Fibroblast of peridontal ligament (primary cell): ENCODE results near the gene CCDC169.
A peak's percentile ranks its signal among the peaks of the same experiment; 100 is the strongest.

ENCODE experiments used
- DNase-seq: peaks from one replicate; pipeline ENCODE4 v3.0.0-alpha.2; 2010; ENCODE audit errors: extremely low read depth

The CCDC169 gene

GRCh38 chr13:36244073-36244472 lies 53.5 kb downstream of the CCDC169 start:
- no peak for DNase-seq

GRCh38 chr13:36242761-36243160 lies 54.9 kb downstream of the CCDC169 start:
- no peak for DNase-seq

- DNase-seq = no peak
Measured at GRCh38 chr13:36231236-36231635, 66.4 kb downstream of the CCDC169 start.

- no peak for DNase-seq
Measured at GRCh38 chr13:36224730-36225129, 72.9 kb downstream of the CCDC169 start.

- DNase-seq = no peak
Measured at GRCh38 chr13:36219883-36220282, 77.7 kb downstream of the CCDC169 start.

GRCh38 chr13:36217456-36217855 lies 80.2 kb downstream of the CCDC169 start:
- no peak for DNase-seq

GRCh38 chr13:36214163-36214921 lies 83.3 kb downstream of the CCDC169 start, which contains the start of gene SOHLH2:
TSS of gene SOHLH2 (minus strand) at chr13:36214556. CDS start at chr13:36214526, 30 bp downstream.
- no peak for DNase-seq

GRCh38 chr13:36212789-36213188 lies 84.8 kb downstream of the CCDC169 start:
- no peak for DNase-seq

- DNase-seq = no peak
Measured at GRCh38 chr13:36211567-36211966, 86.0 kb downstream of the CCDC169 start.

- DNase-seq = no peak
Measured at GRCh38 chr13:36210738-36211137, 86.9 kb downstream of the CCDC169 start.

GRCh38 chr13:36207672-36208071 lies 89.9 kb downstream of the CCDC169 start:
- no peak for DNase-seq

- DNase-seq = peak; percentile 54
Measured at GRCh38 chr13:36193151-36193855, 104.3 kb downstream of the CCDC169 start.

- no peak for DNase-seq
Measured at GRCh38 chr13:36192166-36192565, 105.4 kb downstream of the CCDC169 start.

GRCh38 chr13:36190771-36191170 lies 106.8 kb downstream of the CCDC169 start:
- peak; percentile 40 for DNase-seq

GRCh38 chr13:36188441-36188840 lies 109.2 kb downstream of the CCDC169 start:
- no peak for DNase-seq

- no peak for DNase-seq
Measured at GRCh38 chr13:36183901-36184300, 113.7 kb downstream of the CCDC169 start.
